OCI-LY3 (cell line): ENCODE measurements around the gene PARD3B.

Experiments
- H2AFZ ChIP-seq: fragments of 200-600, 300-600 bp; shearing (Covaris generic); 2 replicates; pipeline ENCODE4 v1.6.0; 2014; ENCODE audit warnings: antibody characterized with exemption, low read depth, low read length
- H3K27ac ChIP-seq: fragments of 200-600, 300-600 bp; sonication (generic); 2 replicates; pipeline ENCODE4 v1.5.1; 2014; ENCODE audit warnings: mild to moderate bottlenecking, low read length, moderate library complexity, mixed read lengths
- H3K27me3 ChIP-seq: fragments of 200-600, 300-600 bp; sonication (generic); 2 replicates; pipeline ENCODE4 v1.6.1; 2014; ENCODE audit warnings: low read depth, low read length, mixed read lengths
- H3K36me3 ChIP-seq: fragments of 200-600, 300-600 bp; sonication (generic); replicated peaks from 2 replicates; pipeline ENCODE3; 2014; ENCODE audit warnings: low read depth, low read length, mixed read lengths
- H3K4me1 ChIP-seq: fragments of 300-600, 200-600 bp; sonication (generic); 2 replicates; pipeline ENCODE4 v1.6.1; 2014; ENCODE audit warnings: low read length, mixed read lengths
- H3K4me2 ChIP-seq: fragments of 200-600, 300-600 bp; sonication (generic); 2 replicates; pipeline ENCODE4 v1.6.1; 2014; ENCODE audit warnings: low read length, mixed read lengths
- H3K4me3 ChIP-seq: fragments of 300-600, 200-600 bp; sonication (generic); 2 replicates; pipeline ENCODE4 v1.5.1; 2014; ENCODE audit warnings: antibody characterized with exemption, mild to moderate bottlenecking, low read length, moderate library complexity
- H3K79me2 ChIP-seq: fragments of 300-600, 200-600 bp; shearing (Covaris generic); 2 replicates; pipeline ENCODE4 v1.6.1; 2014; ENCODE audit warnings: mild to moderate bottlenecking, low read length, mixed read lengths
- H3K9ac ChIP-seq: fragments of 300-600, 200-600 bp; shearing (Covaris generic); 2 replicates; pipeline ENCODE4 v1.6.0; 2014; ENCODE audit warnings: mild to moderate bottlenecking, low read length, moderate library complexity
- H3K9me3 ChIP-seq: fragments of 200-600, 300-600 bp; shearing (Covaris generic); 2 replicates; pipeline ENCODE4 v1.6.1; 2014; ENCODE audit warnings: low read length, mixed read lengths; ENCODE audit not compliant: insufficient read depth
- H4K20me1 ChIP-seq: fragments of 200-600, 300-600 bp; sonication (generic); 2 replicates; pipeline ENCODE4 v1.6.1; 2016; ENCODE audit warnings: low read length, mixed read lengths; ENCODE audit not compliant: insufficient read depth
- CTCF ChIP-seq: fragments of 200-600, 300-600 bp; sonication (generic); IDR thresholded peaks from 2 replicates; pipeline ENCODE4 v1.5.1; 2014; ENCODE audit warnings: antibody characterized with exemption, low read length, low read depth
- EZH2phosphoT487 ChIP-seq: fragments of 200-600 bp; shearing (Covaris generic); IDR thresholded peaks from 2 replicates; pipeline ENCODE4 v1.6.1; 2018; ENCODE audit warnings: antibody characterized with exemption, mixed run types, low read depth

Gene PARD3B

GRCh38 chr2:204727368-204727767, 182.1 kb downstream of the PARD3B start:
- no peak overlapping the region for H3K27ac ChIP-seq
- H3K36me3 ChIP-seq: no peaks in the 10 kb centered on the region
- no peaks in the 10 kb centered on the region for H4K20me1 ChIP-seq
- H2AFZ ChIP-seq: no peak overlapping the region
- H3K4me3 ChIP-seq: no peak overlapping the region
- H3K9me3 ChIP-seq: no peaks in the 10 kb centered on the region
- H3K4me1 ChIP-seq: no peaks in the 10 kb centered on the region
- H3K4me2 ChIP-seq: no peak overlapping the region
- no peak overlapping the region for H3K9ac ChIP-seq
- no peaks in the 10 kb centered on the region for H3K79me2 ChIP-seq
- TF ChIP-seq CTCF: no peak
- no peak for TF ChIP-seq EZH2phosphoT487
- H3K27me3 ChIP-seq: no peaks in the 10 kb centered on the region

- TF ChIP-seq EZH2phosphoT487: no peak
- no peak for TF ChIP-seq CTCF
- Histone ChIP-seq H3K79me2 (no peaks in the 10 kb centered on the region), H3K27me3 (no peaks in the 10 kb centered on the region), H2AFZ (no peak overlapping the region), H3K4me1 (no peaks in the 10 kb centered on the region), H3K4me2 (no peak overlapping the region), H3K27ac (no peak overlapping the region), H3K4me3 (no peak overlapping the region), H3K36me3 (no peaks in the 10 kb centered on the region), H3K9ac (no peak overlapping the region), H3K9me3 (no peaks in the 10 kb centered on the region), H4K20me1 (no peaks in the 10 kb centered on the region)
Observed at GRCh38 chr2:204730603-204731002, 185.3 kb downstream of the PARD3B start.

- H4K20me1 ChIP-seq: no peaks in the 10 kb centered on the region
- no peak overlapping the region for H3K4me3 ChIP-seq
- H2AFZ ChIP-seq: no peak overlapping the region
- TF ChIP-seq CTCF (no peak), EZH2phosphoT487 (no peak)
- H3K27ac ChIP-seq: no peak overlapping the region
- no peak overlapping the region for H3K4me2 ChIP-seq
- no peaks in the 10 kb centered on the region for H3K36me3 ChIP-seq
- no peaks in the 10 kb centered on the region for H3K79me2 ChIP-seq
- H3K27me3 ChIP-seq: no peaks in the 10 kb centered on the region
- H3K9ac ChIP-seq: no peak overlapping the region
- H3K9me3 ChIP-seq: no peaks in the 10 kb centered on the region
- no peaks in the 10 kb centered on the region for H3K4me1 ChIP-seq
Observed at GRCh38 chr2:204732019-204732418, 186.7 kb downstream of the PARD3B start.

- Histone ChIP-seq H2AFZ (no peak overlapping the region), H4K20me1 (no peaks in the 10 kb centered on the region), H3K4me3 (no peak overlapping the region), H3K79me2 (no peaks in the 10 kb centered on the region), H3K9ac (no peak overlapping the region), H3K9me3 (no peaks in the 10 kb centered on the region), H3K27ac (no peak overlapping the region), H3K27me3 (no peaks in the 10 kb centered on the region), H3K4me2 (no peak overlapping the region), H3K4me1 (no peaks in the 10 kb centered on the region), H3K36me3 (no peaks in the 10 kb centered on the region)
- TF ChIP-seq CTCF: no peak
- TF ChIP-seq EZH2phosphoT487: no peak
Observed at GRCh38 chr2:204737296-204737695, 192.0 kb downstream of the PARD3B start.
